ENCODE measurements around the gene UGT1A7.

UGT1A7 gene

DNA sequence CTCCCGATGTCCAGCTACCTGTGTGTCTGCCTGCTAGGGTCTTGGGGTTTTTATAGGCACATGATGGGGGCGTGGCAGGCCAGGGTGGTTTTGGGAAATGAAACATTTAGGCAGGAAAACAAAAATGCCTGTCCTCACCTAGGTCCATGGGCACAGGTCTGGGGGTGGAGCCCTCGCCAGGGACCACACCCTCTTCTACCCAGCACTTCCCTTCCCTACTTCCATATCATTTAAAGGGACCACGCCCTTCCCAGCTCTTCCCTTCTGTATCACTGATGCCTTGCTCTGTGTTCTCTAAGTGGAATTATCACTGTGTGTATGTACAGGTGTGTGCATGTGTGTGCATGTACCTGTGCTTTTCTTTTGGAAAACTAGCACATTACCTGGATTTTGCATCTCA is 84.7 kb downstream of the UGT1A7 start:
- DNase-seq = no peak

DNA sequence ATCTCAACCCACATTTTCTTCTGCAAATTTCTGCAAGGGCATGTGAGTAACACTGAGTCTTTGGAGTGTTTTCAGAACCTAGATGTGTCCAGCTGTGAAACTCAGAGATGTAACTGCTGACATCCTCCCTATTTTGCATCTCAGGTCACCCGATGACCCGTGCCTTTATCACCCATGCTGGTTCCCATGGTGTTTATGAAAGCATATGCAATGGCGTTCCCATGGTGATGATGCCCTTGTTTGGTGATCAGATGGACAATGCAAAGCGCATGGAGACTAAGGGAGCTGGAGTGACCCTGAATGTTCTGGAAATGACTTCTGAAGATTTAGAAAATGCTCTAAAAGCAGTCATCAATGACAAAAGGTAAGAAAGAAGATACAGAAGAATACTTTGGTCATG is 86.4 kb downstream of the UGT1A7 start:
- no peak for DNase-seq

DNA sequence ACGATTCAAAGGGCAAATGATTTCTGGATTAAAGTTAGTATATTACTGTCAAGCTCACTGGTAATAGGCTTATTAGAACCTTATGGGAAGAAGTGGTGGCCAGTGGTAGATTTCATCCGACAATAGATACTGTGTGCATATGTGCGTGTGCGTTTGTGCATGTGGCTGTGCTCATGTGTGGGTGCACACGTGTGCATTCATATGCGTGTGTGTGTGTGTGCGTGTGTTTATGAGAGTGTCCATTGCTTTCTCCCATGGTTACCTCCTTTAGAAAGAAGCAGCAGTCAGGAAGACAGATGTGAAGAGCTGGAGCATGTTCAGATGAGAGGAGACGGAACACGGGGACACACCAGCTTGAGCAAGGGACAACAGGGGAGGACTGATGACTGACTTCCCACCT is 87.6 kb downstream of the UGT1A7 start:
- DNase-seq = no peak

DNA sequence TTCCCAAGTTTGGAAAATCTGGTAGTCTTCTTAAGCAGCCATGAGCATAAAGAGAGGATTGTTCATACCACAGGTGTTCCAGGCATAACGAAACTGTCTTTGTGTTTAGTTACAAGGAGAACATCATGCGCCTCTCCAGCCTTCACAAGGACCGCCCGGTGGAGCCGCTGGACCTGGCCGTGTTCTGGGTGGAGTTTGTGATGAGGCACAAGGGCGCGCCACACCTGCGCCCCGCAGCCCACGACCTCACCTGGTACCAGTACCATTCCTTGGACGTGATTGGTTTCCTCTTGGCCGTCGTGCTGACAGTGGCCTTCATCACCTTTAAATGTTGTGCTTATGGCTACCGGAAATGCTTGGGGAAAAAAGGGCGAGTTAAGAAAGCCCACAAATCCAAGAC is 90.5 kb downstream of the UGT1A7 start:
- no peak for DNase-seq

DNA sequence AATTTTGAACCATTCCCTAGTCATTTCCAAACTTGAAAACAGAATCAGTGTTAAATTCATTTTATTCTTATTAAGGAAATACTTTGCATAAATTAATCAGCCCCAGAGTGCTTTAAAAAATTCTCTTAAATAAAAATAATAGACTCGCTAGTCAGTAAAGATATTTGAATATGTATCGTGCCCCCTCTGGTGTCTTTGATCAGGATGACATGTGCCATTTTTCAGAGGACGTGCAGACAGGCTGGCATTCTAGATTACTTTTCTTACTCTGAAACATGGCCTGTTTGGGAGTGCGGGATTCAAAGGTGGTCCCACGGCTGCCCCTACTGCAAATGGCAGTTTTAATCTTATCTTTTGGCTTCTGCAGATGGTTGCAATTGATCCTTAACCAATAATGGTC is 90.9 kb downstream of the UGT1A7 start:
- DNase-seq = no peak

DNA sequence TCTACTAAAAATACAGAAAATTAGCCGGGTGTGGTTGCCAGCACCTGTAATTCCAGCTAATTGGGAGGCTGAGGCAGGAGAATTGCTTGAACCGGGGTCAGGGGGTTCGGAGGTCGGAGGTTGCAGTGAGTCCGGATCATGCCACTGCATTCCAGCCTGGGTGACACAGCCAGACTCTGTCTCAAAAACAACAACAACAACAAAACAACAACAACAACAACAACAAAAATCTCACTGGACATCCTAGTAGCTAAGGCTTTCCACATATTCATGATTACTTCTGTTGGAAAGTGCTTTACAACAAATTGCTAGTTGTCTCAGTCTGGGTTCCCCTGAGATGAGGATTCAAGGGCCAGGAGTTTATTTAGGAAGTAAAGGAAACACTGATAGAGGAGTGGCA is 92.2 kb downstream of the UGT1A7 start:
- DNase-seq = no peak

DNA sequence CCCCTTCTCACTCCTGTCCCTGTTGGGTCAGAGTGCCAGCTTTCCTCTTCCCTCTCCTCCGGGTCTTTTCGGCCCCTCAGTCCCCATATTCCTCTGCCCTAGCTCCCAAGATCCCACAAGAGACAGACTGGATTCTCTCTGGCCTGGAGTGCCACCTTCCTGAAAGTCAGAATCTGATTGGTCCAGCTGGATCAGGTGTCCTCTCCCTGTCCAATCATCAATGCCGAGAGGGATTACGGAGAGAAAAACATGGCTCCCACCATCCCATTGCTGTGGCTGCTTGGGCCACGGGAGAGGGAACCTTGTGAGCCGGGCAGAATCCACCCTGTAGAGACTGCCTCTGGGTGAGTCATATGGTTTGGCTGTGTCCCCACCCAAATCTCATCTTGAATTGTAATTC is 93.7 kb downstream of the UGT1A7 start:
- no peak for DNase-seq

DNA sequence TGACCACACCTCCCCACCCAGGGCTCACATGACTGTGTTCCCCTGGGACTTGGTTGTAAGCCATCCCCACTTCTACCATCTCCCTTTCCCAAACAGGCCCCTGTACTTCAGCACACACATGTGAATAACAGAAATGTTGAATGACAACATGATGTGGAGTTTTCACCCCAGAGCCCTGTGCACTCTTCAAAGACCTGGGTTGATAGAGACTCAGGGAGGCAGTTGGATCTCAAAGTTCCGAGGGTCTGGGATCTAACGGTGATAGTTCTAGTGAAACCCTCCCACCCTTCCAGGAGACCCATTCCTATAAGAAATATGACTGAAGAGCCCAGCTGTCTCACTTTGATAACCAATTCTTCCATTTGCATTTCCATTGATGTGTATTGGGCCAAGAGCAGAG is 96.3 kb downstream of the UGT1A7 start, which contains the start of gene MROH2A:
Gene MROH2A, plus strand, starts transcription at position 301 of the 400 bp plus-strand sequence. CDS start 1,029 bp downstream, outside the sequence.
- DNase-seq = no peak

DNA sequence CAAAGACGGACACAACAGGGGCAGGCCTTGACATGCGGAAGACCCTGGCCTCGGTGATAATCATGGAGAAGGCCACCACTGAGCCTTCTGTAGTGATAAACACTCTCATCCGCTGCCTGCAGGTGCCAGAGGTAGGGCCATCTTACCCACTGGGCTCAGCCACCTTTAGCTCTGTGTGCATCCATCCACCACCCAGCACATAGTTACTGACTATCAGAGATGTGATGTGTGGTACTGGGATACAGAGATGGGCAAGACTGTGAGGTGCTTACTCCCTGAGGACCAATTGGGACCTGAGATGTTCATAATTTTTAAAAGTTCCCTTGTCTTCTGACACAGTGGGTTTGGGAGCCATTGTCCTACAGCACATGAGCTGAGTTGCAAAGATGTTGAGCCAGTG is 98.0 kb downstream of the UGT1A7 start:
- DNase-seq = no peak

DNA sequence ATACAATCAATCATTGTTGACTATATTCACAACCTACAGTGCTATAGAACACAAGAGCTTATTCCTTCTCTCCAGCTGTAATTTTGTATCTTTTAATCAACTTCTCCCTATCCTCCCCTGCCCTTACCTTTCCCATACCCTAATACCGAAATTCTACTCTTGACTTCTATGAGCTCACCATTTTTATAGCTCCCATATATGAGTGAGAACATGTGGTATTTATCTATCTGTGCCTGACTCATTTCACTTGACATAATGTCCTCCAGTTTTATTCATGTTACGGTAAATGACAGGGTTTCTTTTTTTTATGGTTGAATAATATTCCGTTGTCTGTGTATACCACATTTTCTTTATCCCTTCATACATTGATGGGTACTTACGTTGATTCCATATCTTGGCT is 99.1 kb downstream of the UGT1A7 start:
- DNase-seq = no peak

DNA sequence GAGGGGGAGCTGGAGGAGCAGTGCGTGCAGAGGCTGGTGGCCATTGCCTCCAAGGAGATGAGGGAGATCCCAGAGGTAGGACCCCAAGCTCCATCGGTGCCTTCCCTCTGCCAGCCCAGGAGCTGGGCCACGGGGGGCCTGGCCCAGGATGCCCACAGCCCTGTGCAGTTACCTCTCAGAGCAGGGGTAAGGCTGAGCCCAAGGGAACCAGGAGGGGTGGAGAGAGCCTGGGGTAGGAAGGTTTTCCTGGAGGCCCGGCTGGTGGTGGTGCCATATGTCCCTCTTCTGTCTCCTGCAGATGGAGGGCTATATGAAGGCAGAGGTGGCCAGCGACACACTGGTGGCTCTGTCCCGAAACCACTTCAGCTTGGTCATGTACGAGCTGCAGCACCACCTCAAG is 107.9 kb downstream of the UGT1A7 start:
- no peak for DNase-seq

DNA sequence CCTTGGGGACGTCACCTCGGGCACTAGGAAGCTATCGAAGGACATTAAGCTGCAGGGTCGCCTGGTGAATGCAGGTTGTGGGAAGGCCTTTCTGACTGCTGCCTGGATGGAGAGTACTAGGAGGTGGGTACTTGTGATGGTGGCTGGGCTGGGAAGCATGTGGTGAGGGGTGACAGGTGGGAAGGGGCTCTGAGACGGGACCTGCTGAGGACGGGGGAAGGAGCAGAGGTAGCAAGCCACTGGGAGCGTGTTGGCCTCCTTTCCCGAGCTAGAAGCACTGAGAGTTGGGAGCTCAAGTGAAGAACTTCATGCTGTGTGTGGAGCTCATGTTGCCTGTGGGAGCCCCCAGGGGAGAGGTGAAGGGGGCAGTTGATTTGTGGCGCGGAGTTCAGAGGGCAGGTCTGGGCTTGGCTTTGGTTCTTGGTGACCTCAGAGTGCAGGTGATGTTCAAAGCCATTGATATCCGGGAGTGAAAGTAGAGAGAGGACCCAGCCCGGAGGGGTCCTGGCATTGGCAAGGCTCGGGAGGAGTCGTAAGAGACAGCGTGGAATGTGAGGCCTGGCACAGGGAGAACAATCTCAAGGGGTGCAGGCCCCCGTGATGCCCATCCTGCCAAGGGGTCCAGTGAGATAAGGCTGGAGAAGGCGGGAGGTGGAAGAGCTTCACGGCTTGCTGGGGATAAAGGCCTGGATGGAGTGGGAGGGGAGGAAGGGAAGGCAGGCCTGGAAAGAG is 109.6 kb downstream of the UGT1A7 start:
- no peak for DNase-seq

DNA sequence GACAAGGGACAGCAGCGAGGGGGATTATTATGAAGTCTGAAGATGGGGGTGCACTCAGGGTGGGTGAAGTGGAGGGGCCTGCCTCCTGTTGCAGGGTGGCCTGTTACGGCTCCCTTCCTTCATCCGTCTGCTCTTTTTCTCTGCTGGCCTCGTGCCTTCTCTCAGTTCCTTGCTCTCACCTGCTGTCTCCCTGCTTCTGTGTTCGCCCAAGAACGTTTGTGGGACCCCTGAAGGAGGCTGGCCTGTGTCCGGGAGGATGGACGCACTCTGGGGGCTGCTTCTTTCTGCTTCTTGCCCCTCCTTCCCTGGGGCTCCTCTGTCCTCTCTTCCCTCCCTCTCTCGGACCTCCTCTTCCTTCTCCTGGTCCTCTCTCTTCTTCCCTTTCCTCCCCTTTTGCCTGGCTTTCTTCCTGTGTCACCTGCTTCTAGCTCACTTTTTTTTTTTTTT is 110.2 kb downstream of the UGT1A7 start:
- DNase-seq = no peak

DNA sequence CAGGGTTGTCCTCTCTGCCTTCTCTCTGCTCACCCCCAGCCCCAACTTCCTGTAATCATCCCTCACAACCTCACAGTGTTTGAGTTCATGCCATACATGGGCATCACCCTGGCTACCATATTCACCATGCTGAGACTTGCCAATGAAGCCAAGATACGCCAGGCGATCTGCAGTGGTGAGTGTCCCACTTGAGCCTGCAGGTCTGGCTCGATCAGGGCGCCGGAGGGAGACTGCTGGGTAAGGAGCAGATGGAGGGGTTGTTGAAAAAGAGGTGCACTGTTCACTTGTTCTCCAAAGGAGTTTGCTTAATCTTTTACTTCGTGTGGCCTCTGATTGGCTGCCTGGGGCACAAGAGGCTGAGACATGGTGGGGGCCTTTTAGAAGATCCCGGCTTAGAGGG is 111.0 kb downstream of the UGT1A7 start:
- DNase-seq = no peak

DNA sequence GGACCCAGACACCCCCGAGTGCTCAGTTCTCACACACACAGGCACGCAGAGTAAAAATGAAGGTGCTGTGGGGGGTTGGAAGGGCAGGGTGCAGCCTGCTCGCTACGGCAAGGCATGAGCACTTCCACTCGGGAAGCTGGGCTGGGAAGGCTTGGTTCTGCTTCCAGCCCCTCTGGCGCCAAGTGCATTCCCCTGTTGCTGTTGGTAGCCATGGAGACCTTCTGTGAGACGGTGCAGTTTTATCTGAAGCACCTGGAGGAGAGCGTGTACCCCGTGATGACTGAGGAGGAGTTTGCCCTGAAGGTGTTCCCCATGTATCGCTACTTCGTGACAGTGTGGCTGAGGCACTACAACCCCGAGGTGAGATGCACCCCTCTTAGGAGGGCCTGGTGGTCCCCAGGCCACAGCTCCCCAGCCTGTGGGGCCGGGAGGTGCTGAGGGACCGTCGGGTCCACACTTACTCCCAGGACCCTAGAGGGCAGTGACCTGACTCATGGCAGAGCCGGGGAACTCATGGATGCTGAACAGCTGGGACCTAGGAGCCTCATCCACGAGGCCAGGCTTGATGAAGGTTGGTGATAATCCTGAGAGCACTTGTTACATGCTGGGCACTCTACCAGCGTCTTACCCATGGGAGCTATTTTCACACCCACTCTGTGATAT is 111.9 kb downstream of the UGT1A7 start:
- no peak for DNase-seq

DNA sequence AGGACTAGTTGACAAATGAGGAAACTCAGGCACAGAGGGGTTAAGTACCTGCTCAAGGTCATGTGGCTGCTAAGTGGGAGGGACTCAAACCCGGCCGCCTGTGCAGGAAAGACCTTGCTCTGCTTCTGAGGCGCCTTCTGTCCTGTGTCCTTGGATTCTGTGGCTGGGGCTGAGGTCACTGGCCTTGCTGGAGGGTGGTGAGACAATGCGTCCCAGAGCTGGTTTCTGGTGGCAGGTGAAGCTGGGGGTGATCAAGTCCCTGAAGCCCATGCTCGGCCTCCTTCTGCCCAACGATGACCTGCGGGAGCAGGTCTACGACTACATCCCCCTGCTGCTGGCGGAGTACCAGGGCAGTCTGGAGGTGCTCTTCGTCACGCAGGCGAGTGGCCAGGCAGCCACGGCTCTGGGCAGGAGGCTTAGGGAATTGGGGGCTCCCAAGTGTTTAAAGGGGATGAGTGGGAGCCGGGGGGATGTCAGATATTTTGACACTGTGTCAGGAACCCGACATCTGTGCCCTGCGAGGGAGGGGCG is 112.5 kb downstream of the UGT1A7 start:
- DNase-seq = no peak

DNA sequence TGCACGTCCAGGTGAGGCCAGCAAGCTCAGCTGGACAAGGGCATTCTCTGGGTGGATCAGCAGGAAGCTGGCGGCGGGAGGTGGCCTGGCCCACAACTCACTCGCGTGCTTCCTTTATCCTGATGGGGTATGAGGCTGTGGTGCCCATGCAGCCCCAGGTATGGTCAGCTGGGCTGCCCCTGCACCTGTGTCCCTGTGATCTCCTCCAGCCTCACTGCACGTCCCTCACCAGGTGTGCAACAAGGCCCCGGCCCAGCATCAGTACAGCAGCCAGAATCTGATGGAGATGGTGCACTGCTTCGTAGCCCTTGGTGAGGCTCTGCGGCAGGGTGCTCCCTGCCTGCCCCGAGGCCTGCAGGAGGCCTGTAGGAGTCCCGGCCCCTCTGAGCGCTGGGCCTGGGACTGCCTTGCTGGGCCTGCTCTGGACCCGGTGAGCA is 114.1 kb downstream of the UGT1A7 start:
- DNase-seq = no peak

DNA sequence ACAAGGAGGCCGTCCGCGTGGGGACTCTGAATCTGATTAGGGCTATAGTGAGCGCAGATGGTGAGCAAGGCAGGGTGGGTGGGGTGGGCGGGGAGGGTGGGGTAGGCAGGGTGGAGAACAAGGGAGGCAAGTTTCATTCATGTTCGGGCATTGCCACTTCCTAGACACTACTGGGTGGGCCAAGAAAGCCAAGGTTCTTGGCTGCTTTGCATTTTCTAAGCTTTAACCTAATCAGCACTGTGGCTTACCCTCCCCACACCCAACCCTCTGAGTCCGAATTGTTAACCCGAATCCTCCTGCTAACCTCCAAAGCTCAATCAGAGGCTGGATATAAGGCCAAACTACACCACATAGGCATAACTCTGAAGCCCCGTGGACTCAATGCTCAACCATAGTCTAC is 114.6 kb downstream of the UGT1A7 start:
- DNase-seq = no peak

DNA sequence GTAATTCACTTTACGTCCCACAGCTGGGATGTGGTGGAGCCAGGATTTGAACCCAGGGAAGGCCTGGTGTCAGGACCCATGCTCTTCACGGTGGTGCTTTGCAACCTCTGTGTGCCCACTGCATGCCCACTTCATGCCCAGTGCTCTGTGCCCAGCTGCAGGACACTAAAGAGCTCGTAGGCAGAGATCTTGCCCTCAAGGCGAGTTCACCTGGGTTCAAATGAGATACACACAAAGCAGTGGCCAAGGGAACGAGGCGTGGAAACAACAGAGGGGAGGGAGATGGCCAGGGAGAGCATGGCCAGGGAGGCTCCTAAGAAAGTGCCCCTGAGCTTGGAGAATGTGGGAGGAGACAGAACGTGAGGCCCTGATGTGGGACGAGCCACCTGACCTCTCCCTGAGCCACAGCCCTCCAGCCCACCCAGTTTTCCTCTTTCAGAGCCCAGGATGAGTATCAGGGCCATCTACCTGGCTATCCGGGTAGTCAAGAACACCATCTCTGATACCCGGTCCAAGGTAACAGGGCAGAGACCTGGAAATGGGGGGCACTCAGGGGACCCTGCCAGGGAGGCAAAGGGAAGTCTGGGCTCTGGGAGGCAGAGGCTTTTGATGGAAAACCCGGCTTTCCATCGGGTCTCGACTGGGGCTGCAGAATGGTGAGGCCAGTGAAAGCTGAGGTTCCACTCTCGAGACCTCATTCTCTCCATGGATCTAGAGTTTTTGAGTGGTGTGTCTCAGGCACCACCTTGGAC is 116.8 kb downstream of the UGT1A7 start:
- no peak for DNase-seq

DNA sequence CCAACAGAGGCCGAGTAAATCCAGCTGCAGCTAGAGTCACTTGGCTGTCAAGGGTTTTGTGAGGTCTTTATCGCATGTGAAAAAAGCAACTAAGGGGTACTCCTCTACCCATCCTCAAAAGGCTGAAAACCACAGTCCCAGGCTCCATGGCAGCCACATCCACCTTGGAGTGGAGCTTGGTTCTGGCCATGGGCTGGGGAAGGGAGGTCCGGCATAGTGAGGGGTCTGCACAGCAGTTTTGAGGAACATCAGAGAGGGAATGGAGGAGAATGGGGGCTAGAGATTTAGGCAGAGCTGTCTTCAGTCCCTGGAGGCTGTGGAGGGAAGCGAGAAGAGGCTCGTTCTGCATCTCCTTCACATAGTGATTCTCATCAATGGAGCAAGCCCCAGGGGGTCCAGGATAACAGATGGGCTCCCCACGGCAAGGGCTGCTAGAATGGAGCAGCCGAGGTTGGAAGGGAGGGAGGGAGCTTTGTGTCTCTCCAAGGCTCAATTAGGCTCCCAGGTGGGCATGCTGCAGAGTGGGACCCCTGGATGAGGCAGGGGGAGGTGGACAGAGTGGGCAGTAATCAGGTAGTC is 117.5 kb downstream of the UGT1A7 start:
- DNase-seq = no peak

DNA sequence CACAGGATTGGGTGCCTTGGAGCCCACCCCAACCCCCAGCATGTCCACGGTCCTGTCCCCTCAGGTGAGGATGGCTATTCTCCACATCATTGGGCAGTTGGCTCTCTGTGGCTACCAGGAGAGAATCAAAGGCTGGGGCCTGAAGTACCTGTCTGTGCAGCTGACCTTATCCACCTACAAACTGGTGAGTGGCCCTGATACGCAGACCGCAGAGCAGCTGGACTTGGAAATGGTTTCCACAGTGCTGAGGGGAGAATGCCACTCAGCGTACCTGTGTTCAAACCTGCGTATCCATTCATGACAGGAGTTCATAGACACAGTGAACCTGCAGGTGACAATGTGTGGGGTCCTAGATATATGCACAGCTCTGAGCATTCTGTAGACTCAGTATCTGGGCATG is 118.0 kb downstream of the UGT1A7 start:
- DNase-seq = no peak

DNA sequence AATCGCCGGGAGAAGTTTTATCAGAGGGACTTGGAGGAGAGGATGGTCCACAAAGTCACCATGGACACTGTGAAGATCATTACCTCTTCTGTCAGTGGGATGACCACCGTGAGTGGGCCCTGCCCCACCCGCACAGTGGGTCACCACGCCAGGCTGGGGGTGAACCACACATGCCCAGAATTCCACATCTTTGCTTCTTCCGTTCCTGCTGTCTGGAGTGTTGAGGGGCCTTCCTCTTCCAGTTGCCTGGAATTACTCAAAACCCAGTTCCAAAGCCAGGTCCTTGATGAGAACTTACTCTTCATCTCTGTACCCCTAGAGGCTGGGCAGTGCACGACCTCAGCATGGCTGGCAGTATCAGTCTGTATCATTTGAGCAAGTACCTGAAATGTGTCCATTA is 118.5 kb downstream of the UGT1A7 start:
- no peak for DNase-seq

Data from kidney glomerular epithelial cell (primary cell).